HEK293 (cell line): ENCODE measurements around the gene PTGES.

Source experiments
- CTCF ChIA-PET: fragments of 350-600 bp; formaldehyde crosslinking; extraction: SDS; loops from one replicate; lab custom pipeline; 2021; ENCODE audit warnings: antibody characterized with exemption; lab: Yijun Ruan, JAX
- POLR2A ChIA-PET: fragments of 300-600 bp; formaldehyde crosslinking; extraction: SDS; loops from one replicate; lab custom pipeline; 2020; ENCODE audit warnings: antibody characterized with exemption, inconsistent platforms; lab: Yijun Ruan, JAX
- H3K27ac ChIP-seq: fragments of 200-500 bp; sonication (Bioruptor generic); 2 replicates; pipeline ENCODE4 v1.5.1; 2014; ENCODE audit warnings: low read depth, low read length, control low read depth, inconsistent platforms; ENCODE audit errors: extremely low read depth
- H3K36me3 ChIP-seq, 2 experiments: fragments of 200-500 bp in 1 of 2; sonication (Bioruptor generic) in 1 of 2; 1 replicate in 1 of 2; 2 replicates in 1 of 2; pipeline ENCODE4 v1.5.1; 2014 to 2017; ENCODE audit warnings: inconsistent platforms in 2 of 2, low read length in 2 of 2; ENCODE audit not compliant: control insufficient read depth in 2 of 2, insufficient read depth in 1 of 2
- H3K4me1 ChIP-seq: fragments of 200-500 bp; sonication (Bioruptor generic); 2 replicates; pipeline ENCODE4 v1.5.1; 2014; ENCODE audit warnings: mild to moderate bottlenecking, low read length, inconsistent platforms; ENCODE audit not compliant: control insufficient read depth, insufficient read depth
- H3K4me3 ChIP-seq: 2 replicates; pipeline ENCODE4 v1.5.1; 2011; ENCODE audit warnings: low read depth, mild to moderate bottlenecking, control low read depth, low read length, moderate library complexity
- H3K9me3 ChIP-seq: fragments of 200-500 bp; sonication (Bioruptor generic); 2 replicates; pipeline ENCODE4 v1.5.1; 2014; ENCODE audit warnings: low read depth, low read length, inconsistent platforms; ENCODE audit not compliant: control insufficient read depth, insufficient read depth
- FEZF1 ChIP-seq: fragments of 450-650 bp; formaldehyde crosslinking; IDR thresholded peaks from 2 replicates; pipeline ENCODE4 v1.5.1; 2016; ENCODE audit warnings: missing biosample characterization, missing genetic modification characterization
- GLI2 ChIP-seq: fragments of 450-650 bp; formaldehyde crosslinking; IDR thresholded peaks from 2 replicates; pipeline ENCODE4; 2017; ENCODE audit warnings: missing biosample characterization, missing genetic modification characterization, low read depth, borderline replicate concordance
- GLIS2 ChIP-seq: fragments of 450-650 bp; formaldehyde crosslinking; IDR thresholded peaks from 2 replicates; pipeline ENCODE4 v1.5.1; 2016; ENCODE audit warnings: missing biosample characterization, missing genetic modification characterization
- KLF16 ChIP-seq: fragments of 450-650 bp; formaldehyde crosslinking; IDR thresholded peaks from 2 replicates; pipeline ENCODE4 v1.5.1; 2017; ENCODE audit warnings: missing biosample characterization, missing genetic modification characterization
- TCF7L2 ChIP-seq: IDR thresholded peaks from 2 replicates; pipeline ENCODE4 v1.6.1; 2011; ENCODE audit warnings: low read depth, mild to moderate bottlenecking, inconsistent platforms, low read length, moderate library complexity, borderline replicate concordance
- ZBTB1 ChIP-seq: fragments of 450-650 bp; formaldehyde crosslinking; IDR thresholded peaks from 2 replicates; pipeline ENCODE4 v1.5.1; 2016; ENCODE audit warnings: missing biosample characterization, missing genetic modification characterization
- ZFHX2 ChIP-seq: fragments of 450-650 bp; formaldehyde crosslinking; conservative IDR thresholded peaks from 2 replicates; pipeline ENCODE4 v1.5.1; 2016; ENCODE audit warnings: missing biosample characterization, missing genetic modification characterization
- ZFP37 ChIP-seq: fragments of 450-650 bp; formaldehyde crosslinking; IDR thresholded peaks from 2 replicates; pipeline ENCODE4 v1.5.1; 2016; ENCODE audit warnings: missing biosample characterization, missing genetic modification characterization
- ZNF121 ChIP-seq: fragments of 450-650 bp; formaldehyde crosslinking; IDR thresholded peaks from 2 replicates; pipeline ENCODE4 v1.5.1; 2016; ENCODE audit warnings: missing biosample characterization, missing genetic modification characterization
- ZNF157 ChIP-seq: fragments of 450-650 bp; formaldehyde crosslinking; IDR thresholded peaks from 2 replicates; pipeline ENCODE4 v1.5.1; 2016; ENCODE audit warnings: missing biosample characterization, missing genetic modification characterization
- ZNF292 ChIP-seq: fragments of 450-650 bp; formaldehyde crosslinking; IDR thresholded peaks from 2 replicates; pipeline ENCODE4 v1.5.1; 2016; ENCODE audit warnings: low read depth, missing biosample characterization, missing genetic modification characterization, borderline replicate concordance
- ZNF366 ChIP-seq: fragments of 450-650 bp; formaldehyde crosslinking; conservative IDR thresholded peaks from 2 replicates; pipeline ENCODE4 v1.5.1; 2016; ENCODE audit warnings: missing biosample characterization, missing genetic modification characterization
- ZNF37A ChIP-seq: fragments of 450-650 bp; IDR thresholded peaks from 2 replicates; pipeline ENCODE4 v1.5.1; 2018; ENCODE audit warnings: missing biosample characterization, missing genetic modification characterization
- ZNF423 ChIP-seq: fragments of 450-650 bp; formaldehyde crosslinking; IDR thresholded peaks from 2 replicates; pipeline ENCODE4 v1.5.1; 2016; ENCODE audit warnings: missing biosample characterization, missing genetic modification characterization
- ZNF426 ChIP-seq: fragments of 450-650 bp; formaldehyde crosslinking; IDR thresholded peaks from 2 replicates; pipeline ENCODE4 v1.5.1; 2017; ENCODE audit warnings: missing biosample characterization, missing genetic modification characterization, mild to moderate bottlenecking, inconsistent platforms, moderate library complexity
- ZNF529 ChIP-seq: fragments of 450-650 bp; formaldehyde crosslinking; IDR thresholded peaks from 2 replicates; pipeline ENCODE4 v1.5.1; 2017; ENCODE audit warnings: missing genetic modification characterization, missing biosample characterization; ENCODE audit not compliant: insufficient replicate concordance
- ZNF561 ChIP-seq: fragments of 450-650 bp; IDR thresholded peaks from 2 replicates; pipeline ENCODE4 v1.5.1; 2018; ENCODE audit warnings: missing biosample characterization, missing genetic modification characterization, borderline replicate concordance
- ZNF624 ChIP-seq: fragments of 450-650 bp; formaldehyde crosslinking; IDR thresholded peaks from 2 replicates; pipeline ENCODE4 v1.5.1; 2017; ENCODE audit warnings: missing biosample characterization, missing genetic modification characterization
- ZNF660 ChIP-seq: fragments of 450-650 bp; IDR thresholded peaks from 2 replicates; pipeline ENCODE4 v1.5.1; 2018; ENCODE audit warnings: missing biosample characterization, mild to moderate bottlenecking, missing genetic modification characterization
- ZNF776 ChIP-seq: fragments of 450-650 bp; formaldehyde crosslinking; IDR thresholded peaks from 2 replicates; pipeline ENCODE4 v1.5.0; 2017; ENCODE audit warnings: missing biosample characterization, missing genetic modification characterization, borderline replicate concordance
- ZSCAN16 ChIP-seq: fragments of 450-650 bp; formaldehyde crosslinking; IDR thresholded peaks from 2 replicates; pipeline ENCODE4 v1.5.1; 2016; ENCODE audit warnings: missing biosample characterization, missing genetic modification characterization
- ZSCAN30 ChIP-seq: fragments of 450-650 bp; IDR thresholded peaks from 2 replicates; pipeline ENCODE4 v1.5.1; 2018; ENCODE audit warnings: missing biosample characterization, mild to moderate bottlenecking, missing genetic modification characterization, moderate library complexity
- TF ChIP-seq, protein P1 (sequence below): fragments of 450-650 bp; formaldehyde crosslinking; IDR thresholded peaks from 2 replicates; pipeline ENCODE4 v1.5.1; 2016; ENCODE audit warnings: missing biosample characterization, missing genetic modification characterization
- TF ChIP-seq, protein P2 (sequence below): fragments of 450-650 bp; IDR thresholded peaks from 2 replicates; pipeline ENCODE4 v1.5.1; 2018; ENCODE audit warnings: missing biosample characterization, mild to moderate bottlenecking, missing genetic modification characterization
- TF ChIP-seq, protein P3 (sequence below): fragments of 450-650 bp; formaldehyde crosslinking; IDR thresholded peaks from 2 replicates; pipeline ENCODE4 v1.5.1; 2016; ENCODE audit warnings: missing biosample characterization, missing genetic modification characterization
- TF ChIP-seq, protein P4 (sequence below): fragments of 450-650 bp; formaldehyde crosslinking; IDR thresholded peaks from 2 replicates; pipeline ENCODE4 v1.5.1; 2016; ENCODE audit warnings: missing biosample characterization, missing genetic modification characterization
- TF ChIP-seq, protein P5 (sequence below): fragments of 450-650 bp; formaldehyde crosslinking; IDR thresholded peaks from 2 replicates; pipeline ENCODE4 v1.5.1; 2016; ENCODE audit warnings: missing biosample characterization, missing genetic modification characterization

PTGES gene

DNA sequence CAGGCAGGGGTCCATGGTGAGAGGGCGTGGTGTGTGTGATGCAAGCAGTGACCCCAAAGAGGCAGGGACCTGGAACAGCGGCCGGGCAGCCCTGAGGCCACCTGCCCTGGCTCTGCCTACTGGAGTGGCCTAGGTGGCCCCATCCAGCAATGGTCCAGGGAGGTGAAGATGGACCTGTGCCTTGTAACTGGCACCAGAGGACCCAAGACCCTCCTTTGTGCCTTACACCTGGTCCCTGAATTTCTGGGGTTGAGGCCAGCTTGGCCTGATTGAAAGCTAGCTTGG, 42.7 kb downstream of the PTGES start:
- H3K4me3 ChIP-seq: no peak overlapping the region
- TF ChIP-seq ZNF561 (tag by site-specific recombination) (no peak), ZSCAN16 (tag by site-specific recombination) (no peak), ZBTB1 (tag by site-specific recombination) (no peak), GLI2 (tag by site-specific recombination) (no peak), ZNF529 (tag by site-specific recombination) (no peak), ZNF366 (tag by site-specific recombination) (no peak), GLIS2 (tag by site-specific recombination) (no peak), ZNF426 (no peak), FEZF1 (no peak)
- TF ChIP-seq, protein P1, sequence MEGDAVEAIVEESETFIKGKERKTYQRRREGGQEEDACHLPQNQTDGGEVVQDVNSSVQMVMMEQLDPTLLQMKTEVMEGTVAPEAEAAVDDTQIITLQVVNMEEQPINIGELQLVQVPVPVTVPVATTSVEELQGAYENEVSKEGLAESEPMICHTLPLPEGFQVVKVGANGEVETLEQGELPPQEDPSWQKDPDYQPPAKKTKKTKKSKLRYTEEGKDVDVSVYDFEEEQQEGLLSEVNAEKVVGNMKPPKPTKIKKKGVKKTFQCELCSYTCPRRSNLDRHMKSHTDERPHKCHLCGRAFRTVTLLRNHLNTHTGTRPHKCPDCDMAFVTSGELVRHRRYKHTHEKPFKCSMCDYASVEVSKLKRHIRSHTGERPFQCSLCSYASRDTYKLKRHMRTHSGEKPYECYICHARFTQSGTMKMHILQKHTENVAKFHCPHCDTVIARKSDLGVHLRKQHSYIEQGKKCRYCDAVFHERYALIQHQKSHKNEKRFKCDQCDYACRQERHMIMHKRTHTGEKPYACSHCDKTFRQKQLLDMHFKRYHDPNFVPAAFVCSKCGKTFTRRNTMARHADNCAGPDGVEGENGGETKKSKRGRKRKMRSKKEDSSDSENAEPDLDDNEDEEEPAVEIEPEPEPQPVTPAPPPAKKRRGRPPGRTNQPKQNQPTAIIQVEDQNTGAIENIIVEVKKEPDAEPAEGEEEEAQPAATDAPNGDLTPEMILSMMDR (tag by site-specific recombination): no peak
- TF ChIP-seq, all 188 proteins: peak for 0
- no peaks in the 10 kb centered on the region for H3K36me3 ChIP-seq
- H3K27ac ChIP-seq: no peak overlapping the region; the same call in 1 of the 2 replicates
- POLR2A ChIA-PET: no interaction called here
- no peaks in the 10 kb centered on the region for H3K9me3 ChIP-seq
- H3K4me1 ChIP-seq: peaks cover 13% of the 10 kb centered on the region
- CTCF ChIA-PET: no interaction called here

DNA sequence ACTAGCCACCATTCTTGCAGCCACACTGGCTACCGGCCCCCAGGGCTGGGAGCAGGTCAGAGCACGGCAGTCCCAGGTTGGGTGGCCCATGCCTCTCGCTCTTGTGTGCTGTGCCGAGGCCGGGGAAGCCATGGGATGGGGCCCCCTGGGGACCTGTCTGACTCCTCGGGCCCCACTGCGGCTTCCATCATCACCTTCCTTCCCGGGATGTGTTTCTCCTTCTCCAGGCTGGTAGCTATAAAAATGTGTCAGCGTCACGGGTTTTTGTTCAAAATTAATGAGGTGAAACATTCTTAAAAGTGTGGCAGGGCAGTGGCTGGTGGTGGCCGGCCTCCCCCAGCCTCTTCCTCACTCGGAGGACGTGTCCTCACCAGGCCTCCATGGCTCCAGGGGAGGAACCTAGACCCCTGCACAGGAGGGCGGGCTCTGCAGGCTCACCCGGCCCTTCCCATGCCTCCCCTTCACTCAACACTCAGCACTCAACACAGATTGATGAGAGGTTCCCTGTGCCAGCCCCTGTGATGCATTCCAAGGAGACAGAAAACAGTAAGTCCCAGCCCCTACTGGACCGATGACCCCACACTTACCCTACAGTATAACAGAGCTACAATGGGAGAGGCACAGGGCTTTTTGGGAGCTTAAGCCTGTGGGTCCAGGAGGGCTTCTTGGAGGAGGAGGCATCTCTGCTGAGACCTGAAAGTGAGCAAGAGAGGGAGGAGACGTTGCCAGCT, 43.2 kb downstream of the PTGES start:
- CTCF ChIA-PET: no interaction called here
- peak overlapping the region; percentile 45; the same call in 1 of the 2 replicates for H3K27ac ChIP-seq
- H3K4me3 ChIP-seq: no peak overlapping the region
- POLR2A ChIA-PET: no interaction called here
- peaks cover 13% of the 10 kb centered on the region for H3K4me1 ChIP-seq
- H3K36me3 ChIP-seq: no peaks in the 10 kb centered on the region
- H3K9me3 ChIP-seq: no peaks in the 10 kb centered on the region
- TF ChIP-seq ZNF624 (no peak), ZNF157 (no peak), ZNF37A (tag by site-specific recombination) (no peak), ZNF292 (tag by site-specific recombination) (no peak), ZNF776 (tag by site-specific recombination) (no peak), ZSCAN30 (tag by site-specific recombination) (no peak), ZFP37 (tag by site-specific recombination) (no peak), ZNF423 (tag by site-specific recombination) (no peak; the same call in 1 of the 2 replicates), ZNF660 (tag by site-specific recombination) (no peak), KLF16 (tag by site-specific recombination) (0 out of 2 replicates have a peak, but pooled peaks have one; percentile 12), TCF7L2 (no peak), ZNF121 (tag by site-specific recombination) (no peak), ZNF529 (tag by site-specific recombination) (no peak), ZFHX2 (tag by site-specific recombination) (no peak)
- TF ChIP-seq, protein P2, sequence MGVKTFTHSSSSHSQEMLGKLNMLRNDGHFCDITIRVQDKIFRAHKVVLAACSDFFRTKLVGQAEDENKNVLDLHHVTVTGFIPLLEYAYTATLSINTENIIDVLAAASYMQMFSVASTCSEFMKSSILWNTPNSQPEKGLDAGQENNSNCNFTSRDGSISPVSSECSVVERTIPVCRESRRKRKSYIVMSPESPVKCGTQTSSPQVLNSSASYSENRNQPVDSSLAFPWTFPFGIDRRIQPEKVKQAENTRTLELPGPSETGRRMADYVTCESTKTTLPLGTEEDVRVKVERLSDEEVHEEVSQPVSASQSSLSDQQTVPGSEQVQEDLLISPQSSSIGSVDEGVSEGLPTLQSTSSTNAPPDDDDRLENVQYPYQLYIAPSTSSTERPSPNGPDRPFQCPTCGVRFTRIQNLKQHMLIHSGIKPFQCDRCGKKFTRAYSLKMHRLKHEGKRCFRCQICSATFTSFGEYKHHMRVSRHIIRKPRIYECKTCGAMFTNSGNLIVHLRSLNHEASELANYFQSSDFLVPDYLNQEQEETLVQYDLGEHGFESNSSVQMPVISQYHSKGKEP (tag by site-specific recombination): 0 out of 2 replicates have a peak, but pooled peaks have one; percentile 29
- TF ChIP-seq, protein P3, sequence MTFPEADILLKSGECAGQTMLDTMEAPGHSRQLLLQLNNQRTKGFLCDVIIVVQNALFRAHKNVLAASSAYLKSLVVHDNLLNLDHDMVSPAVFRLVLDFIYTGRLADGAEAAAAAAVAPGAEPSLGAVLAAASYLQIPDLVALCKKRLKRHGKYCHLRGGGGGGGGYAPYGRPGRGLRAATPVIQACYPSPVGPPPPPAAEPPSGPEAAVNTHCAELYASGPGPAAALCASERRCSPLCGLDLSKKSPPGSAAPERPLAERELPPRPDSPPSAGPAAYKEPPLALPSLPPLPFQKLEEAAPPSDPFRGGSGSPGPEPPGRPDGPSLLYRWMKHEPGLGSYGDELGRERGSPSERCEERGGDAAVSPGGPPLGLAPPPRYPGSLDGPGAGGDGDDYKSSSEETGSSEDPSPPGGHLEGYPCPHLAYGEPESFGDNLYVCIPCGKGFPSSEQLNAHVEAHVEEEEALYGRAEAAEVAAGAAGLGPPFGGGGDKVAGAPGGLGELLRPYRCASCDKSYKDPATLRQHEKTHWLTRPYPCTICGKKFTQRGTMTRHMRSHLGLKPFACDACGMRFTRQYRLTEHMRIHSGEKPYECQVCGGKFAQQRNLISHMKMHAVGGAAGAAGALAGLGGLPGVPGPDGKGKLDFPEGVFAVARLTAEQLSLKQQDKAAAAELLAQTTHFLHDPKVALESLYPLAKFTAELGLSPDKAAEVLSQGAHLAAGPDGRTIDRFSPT (tag by site-specific recombination): no peak
- TF ChIP-seq, protein P4, sequence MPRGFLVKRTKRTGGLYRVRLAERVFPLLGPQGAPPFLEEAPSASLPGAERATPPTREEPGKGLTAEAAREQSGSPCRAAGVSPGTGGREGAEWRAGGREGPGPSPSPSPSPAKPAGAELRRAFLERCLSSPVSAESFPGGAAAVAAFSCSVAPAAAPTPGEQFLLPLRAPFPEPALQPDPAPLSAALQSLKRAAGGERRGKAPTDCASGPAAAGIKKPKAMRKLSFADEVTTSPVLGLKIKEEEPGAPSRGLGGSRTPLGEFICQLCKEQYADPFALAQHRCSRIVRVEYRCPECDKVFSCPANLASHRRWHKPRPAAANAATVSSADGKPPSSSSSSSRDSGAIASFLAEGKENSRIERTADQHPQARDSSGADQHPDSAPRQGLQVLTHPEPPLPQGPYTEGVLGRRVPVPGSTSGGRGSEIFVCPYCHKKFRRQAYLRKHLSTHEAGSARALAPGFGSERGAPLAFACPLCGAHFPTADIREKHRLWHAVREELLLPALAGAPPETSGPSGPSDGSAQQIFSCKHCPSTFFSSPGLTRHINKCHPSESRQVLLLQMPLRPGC (tag by site-specific recombination): peak; percentile 38; the same call in 1 of the 2 replicates
- TF ChIP-seq, protein P5, sequence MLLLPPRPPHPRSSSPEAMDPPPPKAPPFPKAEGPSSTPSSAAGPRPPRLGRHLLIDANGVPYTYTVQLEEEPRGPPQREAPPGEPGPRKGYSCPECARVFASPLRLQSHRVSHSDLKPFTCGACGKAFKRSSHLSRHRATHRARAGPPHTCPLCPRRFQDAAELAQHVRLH (tag by site-specific recombination): no peak
